Left lung (tissue), 10 donors: ENCODE measurements around the gene PXN. TPM values are rescaled to one million over a fixed set of nuclear protein-coding genes. Genes with fewer than 3 reads are reported as not detected.
A peak's percentile ranks its signal among the peaks of the same experiment; 100 is the strongest.

Source experiments
- ATAC-seq: fragments of 200-7000 bp; cut with Tn5 transposase; one replicate; pipeline ENCODE4 v1.9.1; 2020; ENCODE audit warnings: moderate library complexity
- DNase-seq, 4 donors: peaks; one replicate each; pipeline ENCODE4 v3.0.0-alpha.2; 2013 to 2020
- H3K27ac ChIP-seq, 2 donors: fragments of 200-600 bp; sonication (generic) in 1 of 2; one replicate each; pipeline versions ENCODE4 v1.5.0 to v1.8.0; 2020 to 2021
- H3K27me3 ChIP-seq, 2 donors: fragments of 200-600 bp; sonication (generic) in 1 of 2; one replicate each; pipeline versions ENCODE4 v1.5.0 to v1.8.0; 2020 to 2021
- H3K36me3 ChIP-seq, 2 donors: fragments of 200-600 bp; sonication (generic) in 1 of 2; one replicate each; pipeline versions ENCODE4 v1.5.0 to v1.8.0; 2020 to 2021
- H3K4me1 ChIP-seq, 2 donors: fragments of 200-600 bp; one replicate each; pipeline ENCODE4 v1.8.0; 2021
- H3K4me3 ChIP-seq, 2 donors: fragments of 200-600 bp; sonication (generic) in 1 of 2; one replicate each; pipeline versions ENCODE4 v1.5.0 to v1.8.0; 2020 to 2021; ENCODE audit warnings: mild to moderate bottlenecking in 1 of 2
- H3K9me3 ChIP-seq, 2 donors: fragments of 200-600 bp; sonication (generic) in 1 of 2; one replicate each; pipeline versions ENCODE4 v1.5.0 to v1.8.0; 2020 to 2021
- CTCF ChIP-seq, 2 donors: fragments of 200-600 bp; sonication (generic) in 1 of 2; IDR thresholded peaks; one replicate each; pipeline versions ENCODE4 v1.5.0 to v1.8.0; 2021; ENCODE audit warnings: antibody characterized with exemption in 2 of 2
- intact Hi-C, 2 donors: fragments of 100-400 bp; cut with DNase I; formaldehyde crosslinking; loops; one replicate each; pipeline versions ENCODE4 v1.11.2 to v1.14.2; 2022
- polyA plus RNA-seq, 6 donors: library from polyadenylated mRNA; unstranded; fragments of 120-200 nt; gene quantifications; one replicate each; pipeline ENCODE4 v1.2.1, GENCODE V29; 2013; ENCODE audit not compliant: insufficient read length in 6 of 6
- total RNA-seq, 2 donors: library from RNA; stranded (reverse); fragmentation: NEBNext Ultra II Directional; extraction: Animal tissue kit (Norgen Biotek cat#: 25700); gene quantifications; one replicate each; pipeline ENCODE4 v1.2.1, GENCODE V29; 2021
- donor health status: DM: no; HTN: yes; CAD: no.
- donor health status: DM: no; HTN: no; CAD: no.

PXN gene
- total and polyA plus RNA-seq, 8 donors, result 56.5 to 111 (median 64.4) TPM

- Histone ChIP-seq H3K9me3 (no peaks in the 10 kb centered on the region), H3K4me3 (no peak overlapping the region), H3K36me3 (peaks cover 0 to 15% of the 10 kb centered on the region in 2 donors), H3K4me1 (peaks cover 17 to 93% of the 10 kb centered on the region in 2 donors), H3K27me3 (no peaks in the 10 kb centered on the region), H3K27ac (peak overlapping the region; percentile 19 to 91)
- TF ChIP-seq CTCF (IDR thresholded peaks at IDR 0.05), result no peak
- intact Hi-C loops, result no loop called here
- no peak for DNase-seq
- no peak for ATAC-seq
Measured at GRCh38 chr12:120242971-120243699, 22.4 kb downstream of the PXN start.

GRCh38 chr12:120242275-120242799 is 23.2 kb downstream of the PXN start:
- H3K27ac ChIP-seq, result peak overlapping the region; percentile 19 to 91
- no peaks in the 10 kb centered on the region for H3K9me3 ChIP-seq
- ATAC-seq, result peak; percentile 11
- no peak for DNase-seq
- no peak overlapping the region for H3K4me3 ChIP-seq
- peaks cover 14 to 93% of the 10 kb centered on the region in 2 donors for H3K4me1 ChIP-seq
- no peaks in the 10 kb centered on the region for H3K27me3 ChIP-seq
- peaks cover 0 to 15% of the 10 kb centered on the region in 2 donors for H3K36me3 ChIP-seq
- TF ChIP-seq CTCF (IDR thresholded peaks at IDR 0.05), result no peak
- intact Hi-C loops, result no loop called here

DNA sequence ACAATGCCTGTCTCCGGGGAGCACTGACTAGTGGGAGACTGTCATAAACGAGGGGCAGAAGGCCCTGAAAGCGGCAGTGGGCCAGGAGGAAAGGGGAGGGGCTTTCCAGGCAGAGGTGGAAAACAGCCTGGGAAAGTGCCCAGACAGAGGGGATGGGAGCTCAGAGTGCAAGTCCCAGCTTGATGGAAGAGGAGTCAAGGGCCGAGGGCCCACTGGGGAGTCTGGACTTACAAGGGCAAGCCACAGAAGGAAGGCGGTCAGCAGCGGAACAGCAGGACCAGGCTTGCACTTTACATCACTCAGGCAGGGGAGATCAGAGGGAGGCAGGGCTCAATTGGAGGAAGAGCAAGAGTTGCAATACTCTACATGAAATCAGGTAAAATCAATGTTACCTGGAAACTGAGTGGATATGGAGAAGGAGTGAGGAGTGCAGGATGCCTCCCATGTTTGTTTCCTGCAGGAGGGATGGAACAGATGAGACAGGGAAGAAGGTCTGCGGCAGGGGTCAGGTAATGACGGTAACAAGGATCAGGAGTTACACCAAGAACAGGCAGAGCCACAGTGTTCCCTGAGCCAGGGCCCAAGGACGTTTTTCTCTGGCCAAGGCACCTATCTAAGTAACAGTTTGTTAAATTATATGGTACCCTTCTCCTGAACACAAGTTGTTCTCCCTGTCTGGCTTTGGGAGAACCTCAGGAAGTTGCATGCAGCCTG is 23.8 kb downstream of the PXN start:
- DNase-seq (no peak), ATAC-seq (no peak)
- H3K9me3 ChIP-seq, result no peaks in the 10 kb centered on the region
- H3K36me3 ChIP-seq, result peaks cover 0 to 15% of the 10 kb centered on the region in 2 donors
- peak overlapping the region; percentile 45 to 91 for H3K27ac ChIP-seq
- no peaks in the 10 kb centered on the region for H3K27me3 ChIP-seq
- no peak overlapping the region for H3K4me3 ChIP-seq
- intact Hi-C loops, result no loop called here
- no peak for TF ChIP-seq CTCF (IDR thresholded peaks at IDR 0.05)
- H3K4me1 ChIP-seq, result peaks cover 17 to 93% of the 10 kb centered on the region in 2 donors

- Histone ChIP-seq H3K36me3 (peaks cover 0 to 15% of the 10 kb centered on the region in 2 donors), H3K4me1 (peaks cover 24 to 93% of the 10 kb centered on the region in 2 donors)
- intact Hi-C loops, result no loop called here
Measured at GRCh38 chr12:120240495-120240833, 25.1 kb downstream of the PXN start.

More at GRCh38 chr12:120240495-120240833, 25.1 kb downstream of the PXN start:
- Histone ChIP-seq H3K27me3 (no peaks in the 10 kb centered on the region), H3K9me3 (no peaks in the 10 kb centered on the region), H3K4me3 (no peak overlapping the region), H3K27ac (peak overlapping the region; percentile 45 to 91)
- no peak for ATAC-seq
- TF ChIP-seq CTCF (IDR thresholded peaks at IDR 0.05), result no peak
- DNase-seq, result no peak
